Activated T-helper 1 cell treated with Interleukin-2 at 50 U/mL for 16 hours (primary cell): ENCODE results near the gene GHRHR.

Experiments used
- DNase-seq: peaks from one replicate; pipeline ENCODE4 v3.0.0-alpha.2; 2020; ENCODE audit warnings: low read depth

The GHRHR gene

DNA sequence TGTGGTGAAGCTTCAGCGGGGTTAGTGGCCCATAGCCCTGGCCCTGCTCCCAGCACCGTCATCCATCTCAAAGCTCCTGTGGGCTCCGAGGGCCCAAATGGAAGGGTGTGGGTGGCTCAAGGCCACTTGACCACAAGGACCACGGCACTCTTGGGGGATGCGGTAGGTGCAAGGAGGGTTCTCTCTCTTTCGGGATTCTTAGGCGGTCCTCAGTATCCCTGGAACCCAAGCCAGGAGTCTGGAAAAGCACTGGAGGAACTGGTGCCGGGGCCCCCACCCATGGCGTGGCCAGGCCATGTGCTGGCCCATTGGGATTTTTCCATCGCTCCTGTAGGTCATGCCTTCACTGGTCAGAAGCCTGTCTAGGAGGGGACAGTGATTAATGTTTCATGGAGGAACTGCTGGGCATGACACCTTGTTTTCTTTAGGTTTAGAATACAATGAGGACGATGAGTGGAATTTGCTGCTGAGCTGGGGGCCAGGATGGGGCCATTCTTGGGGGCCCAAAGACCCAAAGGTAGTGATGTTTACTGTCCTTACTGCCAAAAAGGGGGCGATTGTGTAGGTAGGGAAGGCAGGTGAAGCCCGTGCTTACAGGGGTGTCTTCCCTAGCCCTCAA lies 35.4 kb upstream of the GHRHR start:
- DNase-seq, result no peak

DNA sequence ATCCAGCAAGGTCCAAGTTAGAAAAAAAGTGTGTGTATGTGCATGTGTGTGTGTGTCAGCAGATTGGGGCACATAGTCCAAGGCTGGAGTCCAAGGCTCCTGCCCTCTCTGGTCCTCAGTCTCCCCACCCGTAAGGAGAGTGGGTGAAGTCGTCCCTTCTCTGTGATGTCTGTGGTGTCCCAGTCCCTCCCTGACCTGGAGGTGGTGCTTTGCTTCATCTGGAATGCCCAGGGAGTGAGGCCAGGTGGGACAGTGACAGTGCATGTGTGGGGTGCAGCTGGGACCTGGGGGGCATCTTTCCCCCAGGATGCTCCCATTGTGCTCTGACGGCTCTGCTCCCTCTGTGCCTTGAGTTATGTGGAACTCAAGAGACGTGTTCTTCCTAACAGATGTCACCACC lies 34.1 kb upstream of the GHRHR start:
- no peak for DNase-seq

DNA sequence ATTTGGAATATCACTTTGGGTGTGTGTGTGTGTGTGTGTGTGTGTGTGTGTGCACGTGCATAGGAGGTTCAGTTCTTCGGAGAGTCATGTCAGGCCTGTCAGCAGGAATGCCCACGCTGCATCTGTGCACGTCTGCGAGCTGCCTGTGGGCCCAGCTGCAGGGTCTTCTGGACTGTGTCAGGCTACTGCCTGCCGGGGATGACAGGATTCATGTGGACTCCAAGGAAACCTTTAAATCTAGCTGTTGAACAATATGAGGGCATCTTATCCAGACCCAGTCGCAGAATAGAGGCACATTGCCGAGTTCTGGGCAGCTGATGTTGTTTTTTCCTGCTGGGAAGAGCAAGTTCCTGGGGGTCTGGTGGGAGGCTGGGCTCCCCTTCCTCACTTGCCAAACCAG lies 33.1 kb upstream of the GHRHR start:
- no peak for DNase-seq

DNA sequence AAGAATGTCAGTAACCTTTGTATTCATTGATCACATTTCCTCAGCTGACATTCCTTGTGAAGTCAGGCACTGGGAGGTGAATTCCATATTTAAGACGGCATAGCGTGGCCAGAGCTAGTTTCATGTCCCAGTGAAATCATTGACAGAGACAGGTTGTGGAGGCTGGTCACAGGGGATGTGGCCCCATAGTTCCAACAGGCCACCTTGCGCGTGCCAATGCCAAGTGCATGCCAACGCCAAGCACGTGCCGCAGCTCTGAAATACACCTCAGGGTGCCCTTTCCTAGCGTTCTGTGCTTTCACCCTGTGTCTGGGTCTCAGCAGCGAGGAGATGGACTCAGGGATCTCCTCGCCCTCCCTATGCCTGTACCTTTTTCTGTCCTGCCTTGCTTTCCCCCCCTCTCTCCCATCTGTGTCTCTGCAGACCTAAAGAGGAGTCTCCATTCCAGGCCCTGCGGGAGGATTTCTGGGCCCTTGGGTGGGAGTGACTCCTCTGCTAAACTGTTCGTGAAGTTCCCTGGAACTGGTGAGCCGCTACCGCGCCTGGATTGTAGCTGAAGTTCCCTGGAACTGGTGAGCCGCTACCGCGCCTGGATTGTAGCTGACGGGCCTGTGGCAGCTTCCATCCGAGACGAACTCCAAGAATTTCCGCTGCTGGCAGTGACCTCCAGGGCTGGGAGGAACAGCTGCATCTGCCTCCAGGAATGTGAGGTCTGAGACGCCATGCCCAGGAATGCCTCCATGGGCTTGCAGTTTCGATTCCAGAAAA lies 32.4 kb upstream of the GHRHR start:
- DNase-seq, result no peak

DNA sequence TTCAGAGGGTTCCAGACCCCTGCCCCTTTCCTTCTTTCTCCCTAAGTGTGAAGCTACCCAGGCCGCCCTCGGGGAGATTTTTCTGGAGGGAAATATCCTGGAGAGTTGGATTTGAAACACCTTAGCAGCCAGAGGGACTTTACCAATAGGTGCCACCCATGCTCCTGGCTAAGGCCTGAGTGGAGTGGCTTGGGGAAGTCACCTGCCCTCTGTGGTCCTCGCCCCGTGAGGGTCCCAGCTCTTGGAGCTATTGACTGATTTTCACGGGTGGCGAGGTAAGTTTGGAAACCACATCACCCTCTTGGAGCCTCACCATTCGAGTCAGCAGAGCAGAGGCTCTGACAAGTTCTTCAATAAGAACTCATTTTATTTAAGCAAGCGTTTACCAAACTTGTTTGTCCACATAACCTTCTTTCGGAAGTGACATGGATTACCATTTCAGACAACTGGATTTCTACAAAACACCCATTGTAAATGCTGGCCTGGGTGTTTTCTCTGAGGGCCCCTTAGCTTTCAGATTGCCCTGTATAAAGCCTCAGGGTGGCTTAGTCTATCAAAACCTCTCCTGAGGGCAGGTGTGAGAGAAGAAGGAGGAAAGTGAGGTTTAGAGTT lies 31.7 kb upstream of the GHRHR start:
- DNase-seq, result no peak

DNA sequence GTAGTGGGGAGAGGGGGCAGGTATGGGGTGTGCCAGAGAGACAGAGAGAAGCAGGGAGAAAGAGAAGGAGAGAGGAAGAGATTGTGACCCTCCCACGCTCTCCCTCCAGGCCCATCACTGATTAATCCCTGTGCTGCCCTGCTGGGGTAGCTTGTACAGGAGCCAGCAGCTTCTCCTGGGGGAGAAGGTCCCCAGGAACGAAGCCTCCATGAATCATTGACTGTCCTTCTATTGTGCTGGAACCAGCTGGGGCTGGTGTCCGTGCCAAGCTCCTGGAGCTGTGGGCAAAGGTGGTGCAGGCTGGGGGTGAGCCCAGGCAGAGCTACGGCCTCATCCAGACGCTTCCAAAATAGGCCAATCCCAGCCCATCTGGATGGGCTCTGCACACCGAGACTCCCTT lies 31.2 kb upstream of the GHRHR start:
- DNase-seq, result no peak

DNA sequence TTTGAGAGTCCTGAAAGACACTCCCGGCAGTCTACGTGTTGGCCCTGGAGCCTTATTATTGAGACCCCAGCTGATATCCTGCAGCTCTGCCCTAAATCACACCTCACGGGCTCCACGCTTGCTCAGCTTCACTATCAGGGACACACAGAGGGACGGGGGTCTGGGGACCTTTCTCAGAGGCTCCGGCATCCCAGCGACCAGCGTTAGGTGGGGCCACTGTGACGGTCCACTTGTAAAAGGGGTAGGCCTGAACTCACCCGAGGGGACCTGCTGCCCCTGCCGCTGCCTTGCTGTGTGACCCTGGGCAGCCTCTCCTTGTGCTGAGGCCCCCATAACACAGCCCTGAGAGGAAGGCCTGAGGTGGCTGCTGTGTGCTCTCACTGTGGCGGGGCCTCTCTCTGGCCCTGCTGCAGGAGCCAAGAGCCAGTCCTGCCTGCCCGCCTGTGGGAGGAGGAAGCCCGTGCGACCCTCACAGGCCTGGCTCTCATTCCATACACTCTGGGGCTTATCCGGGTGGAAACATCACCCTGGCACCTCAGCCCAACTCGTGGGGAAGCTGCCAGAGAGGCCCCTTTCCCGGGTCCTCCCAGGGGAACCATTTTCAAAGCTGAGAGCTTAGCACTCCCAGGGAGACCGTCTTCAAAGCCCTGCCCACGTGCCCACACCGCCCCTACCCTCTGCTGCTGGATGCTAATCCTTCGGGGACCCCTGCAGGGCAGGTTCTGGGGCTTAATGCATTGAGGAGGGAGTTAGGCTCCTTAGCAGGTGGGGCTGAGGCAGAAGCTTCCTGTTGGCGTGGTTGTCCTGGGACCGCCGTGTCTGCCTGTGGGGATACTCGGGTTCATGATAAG lies 30.4 kb upstream of the GHRHR start:
- no peak for DNase-seq

DNA sequence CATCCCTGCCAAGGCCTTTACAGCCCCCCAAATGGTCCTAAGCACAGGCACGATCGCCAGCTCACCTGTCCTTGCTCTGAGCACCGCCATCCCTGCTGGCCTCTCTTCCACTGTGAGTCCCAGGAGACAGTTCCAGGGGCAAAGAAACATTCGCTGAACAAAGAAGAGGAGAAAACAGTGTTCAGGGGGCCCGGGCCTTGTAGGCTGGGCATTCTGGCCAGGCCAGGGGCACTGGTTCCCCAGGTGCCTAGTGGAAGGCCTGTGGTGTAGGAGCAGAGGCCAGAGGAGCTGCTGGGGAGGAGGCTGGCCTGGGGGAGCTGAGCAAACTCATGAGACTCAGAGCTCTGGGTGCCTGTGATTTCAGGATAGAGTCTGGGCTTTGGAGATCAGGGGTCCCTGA lies 29.5 kb upstream of the GHRHR start:
- DNase-seq, result no peak

DNA sequence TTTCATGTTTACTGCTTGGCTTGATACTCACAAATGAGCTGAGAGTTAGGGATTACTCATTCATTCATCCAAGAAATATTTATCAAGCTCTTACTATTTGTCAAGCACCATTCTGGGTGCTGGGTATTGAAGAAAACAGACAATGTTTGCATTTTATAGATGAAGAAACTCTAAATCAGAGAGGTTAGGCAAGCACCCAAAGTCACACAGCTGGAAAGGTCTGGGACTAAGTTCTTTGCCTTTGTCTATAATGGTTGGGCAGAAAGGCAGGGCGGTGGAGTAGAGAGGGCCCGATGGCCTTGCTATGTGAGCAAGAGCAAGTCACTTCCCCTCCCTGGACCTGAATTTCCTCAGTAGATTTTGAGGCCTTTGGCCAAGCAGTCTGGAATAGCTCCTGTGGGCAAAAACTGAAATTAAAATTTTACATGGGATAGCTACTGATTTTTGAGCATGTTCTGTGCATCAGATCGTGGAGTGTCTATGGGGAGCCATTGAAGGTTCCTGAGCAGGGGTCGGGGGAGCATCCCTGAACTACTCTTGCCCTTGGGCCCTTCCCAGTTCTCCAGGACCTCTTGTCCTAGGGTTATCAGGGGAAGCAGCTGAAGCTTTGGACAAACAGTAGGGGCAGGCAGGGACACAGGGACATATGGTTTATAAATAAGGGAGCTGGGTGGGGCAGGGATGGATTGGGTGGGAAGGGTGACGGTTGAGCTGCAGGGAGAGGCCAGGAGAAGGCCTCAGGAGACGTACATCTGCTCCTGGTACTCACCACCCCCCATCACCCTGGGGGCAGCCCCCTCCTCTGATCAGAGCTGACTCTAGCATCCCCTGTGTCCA lies 28.8 kb upstream of the GHRHR start:
- no peak for DNase-seq

DNA sequence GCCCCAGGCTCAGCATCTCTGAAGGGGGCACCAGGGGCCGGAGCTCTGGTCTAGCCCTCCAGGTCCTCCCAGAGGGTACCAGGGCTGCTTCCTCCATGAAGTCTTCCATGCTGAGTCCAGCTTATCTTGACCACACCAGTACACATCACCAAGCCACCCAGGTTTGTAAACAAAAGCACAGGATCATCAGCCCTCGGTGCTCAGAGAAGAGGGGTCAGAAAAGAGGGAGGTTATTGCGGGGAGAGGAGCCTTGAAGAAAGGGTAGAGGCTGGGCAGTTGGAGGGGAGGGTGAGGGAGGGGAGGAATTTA lies 28.2 kb upstream of the GHRHR start:
- no peak for DNase-seq

DNA sequence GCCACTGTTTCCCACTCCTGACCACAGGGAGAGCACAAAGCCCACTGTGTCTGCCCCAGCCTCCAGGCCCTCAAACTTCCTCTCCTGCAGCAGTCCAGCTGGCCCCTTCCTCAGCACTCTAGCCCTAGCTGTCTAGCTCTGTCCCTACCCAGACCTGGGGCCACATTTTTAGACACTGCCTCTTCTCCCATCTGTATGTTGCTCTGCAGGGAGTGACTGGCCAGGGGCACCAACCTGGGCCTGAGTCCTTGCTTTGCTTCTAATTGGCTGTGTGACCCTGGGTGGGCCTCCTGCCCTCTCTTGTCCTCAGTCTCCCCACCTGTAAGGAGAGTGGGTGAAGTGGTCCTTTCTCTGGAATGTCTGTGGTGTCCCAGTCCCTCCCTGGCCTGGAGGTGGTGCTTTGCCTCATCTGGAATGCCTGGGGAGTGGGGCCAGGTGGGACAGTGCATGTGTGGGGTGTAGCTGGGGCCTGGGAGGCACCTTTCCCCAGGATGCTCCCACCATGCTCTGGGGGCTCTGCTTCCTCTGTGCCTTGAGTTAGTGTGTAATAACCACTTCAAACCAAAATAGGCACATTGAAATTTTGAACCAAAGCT lies 27.0 kb upstream of the GHRHR start:
- DNase-seq, result no peak

DNA sequence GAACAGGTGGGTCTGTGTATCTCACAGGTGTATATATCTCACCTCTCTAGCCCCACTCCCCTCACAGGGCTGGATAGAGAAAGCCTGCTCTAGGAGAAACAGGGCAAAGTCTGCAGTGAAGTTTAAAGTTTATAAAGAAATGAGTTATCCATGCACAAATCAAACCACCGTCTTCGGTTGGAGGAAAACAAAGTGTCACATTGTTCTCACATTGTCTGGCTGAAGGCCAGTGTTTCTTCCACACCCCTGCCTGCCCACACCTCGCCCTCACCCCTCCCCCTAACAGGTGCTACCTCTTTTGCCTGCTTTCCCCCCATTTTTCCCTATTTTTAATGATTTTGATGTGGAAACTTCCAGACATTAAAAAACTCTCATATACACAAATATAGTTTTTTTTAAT lies 26.3 kb upstream of the GHRHR start:
- no peak for DNase-seq

DNA sequence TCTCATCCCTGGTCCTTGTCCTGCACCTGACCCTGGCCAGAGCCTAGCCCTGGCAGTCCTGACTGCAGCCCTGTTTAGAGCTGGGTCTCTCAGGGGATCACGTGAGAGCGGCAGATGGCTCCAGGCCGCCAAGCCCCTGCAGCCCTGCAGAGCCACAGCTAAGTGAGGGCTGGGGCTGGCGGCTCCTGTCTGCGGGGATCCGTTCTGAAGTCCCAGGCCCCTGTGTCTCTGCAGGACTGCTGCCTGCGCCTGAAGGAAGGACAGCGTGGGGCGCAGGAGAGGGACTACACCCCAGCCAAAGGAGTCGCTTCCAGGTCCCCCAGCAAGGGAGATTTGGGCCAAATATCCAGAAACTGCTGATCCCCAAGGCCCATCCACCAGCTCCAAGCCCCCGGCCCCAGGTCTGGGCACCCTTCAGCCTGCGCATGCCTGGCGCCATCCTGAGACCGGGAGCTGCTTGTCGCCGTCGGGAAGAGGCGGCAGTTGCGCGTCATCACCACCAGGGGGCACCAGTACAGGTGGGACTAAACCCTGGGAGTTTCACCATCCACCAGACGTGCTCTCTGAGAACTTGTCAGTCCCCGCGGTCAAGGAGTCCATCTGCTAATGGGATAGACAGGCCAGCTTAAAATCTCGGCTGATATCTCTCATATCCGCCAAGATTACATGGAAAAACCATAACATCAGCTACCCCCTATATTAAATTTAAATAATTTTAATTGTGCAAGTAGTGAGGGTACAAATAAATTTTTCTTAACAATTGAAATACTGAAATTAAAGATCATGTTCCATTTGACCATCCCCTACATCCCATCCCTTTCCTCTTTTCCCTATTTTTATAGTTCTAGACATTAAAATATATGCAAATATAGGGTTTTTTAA lies 25.1 kb upstream of the GHRHR start:
- DNase-seq, result peak; percentile 22

DNA sequence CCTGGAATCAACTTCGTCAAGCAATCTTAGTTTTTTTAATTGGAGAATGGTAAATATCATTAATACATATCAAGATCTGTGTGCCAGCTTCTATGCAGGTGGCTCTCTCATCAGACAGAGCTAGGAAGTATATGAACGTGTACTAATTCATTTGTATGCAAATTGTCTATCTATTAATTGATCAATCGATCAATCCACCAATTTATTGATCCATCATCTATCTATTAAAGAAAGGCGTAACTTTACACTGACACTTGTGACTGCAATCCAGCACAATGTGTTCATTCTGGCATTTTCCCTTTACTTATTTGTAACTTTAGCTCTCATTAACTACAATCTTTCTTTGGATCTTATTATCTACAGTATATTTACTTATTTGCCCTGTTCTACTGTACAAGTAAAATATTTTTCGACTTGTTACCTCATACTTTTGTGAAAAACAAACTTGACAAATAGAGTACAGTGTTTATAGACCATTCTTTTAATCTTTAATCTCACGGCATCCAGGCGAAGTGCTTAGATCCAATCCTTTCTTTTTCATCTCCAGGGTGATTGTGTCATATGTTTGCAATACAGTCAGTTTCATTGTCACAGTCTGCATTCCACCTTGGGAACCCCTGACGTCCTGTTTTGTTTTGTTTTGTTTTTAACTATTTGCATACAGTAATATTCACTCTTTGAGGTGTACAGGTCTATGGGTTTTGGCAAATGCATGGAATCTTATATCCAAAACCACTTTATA lies 22.0 kb upstream of the GHRHR start:
- no peak for DNase-seq

DNA sequence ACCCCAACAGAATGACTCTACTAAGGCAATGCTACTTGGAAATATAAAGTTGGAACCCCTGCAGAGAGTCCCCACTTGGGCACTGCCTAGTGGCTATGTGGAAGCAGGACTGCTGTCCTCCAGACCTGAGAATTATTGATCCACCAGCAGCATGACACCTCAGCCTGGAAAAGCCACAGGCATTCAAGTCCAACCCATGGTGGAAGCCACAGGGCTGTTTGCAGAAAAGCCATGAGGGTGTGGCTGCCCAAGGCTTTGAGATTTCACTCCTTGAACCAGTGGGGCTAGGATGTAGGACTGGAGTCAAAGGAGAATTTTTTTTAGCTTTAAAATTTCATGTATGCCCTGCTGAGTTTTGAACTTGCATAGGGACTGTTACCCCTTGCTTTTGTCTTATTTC lies 13.6 kb upstream of the GHRHR start:
- no peak for DNase-seq

DNA sequence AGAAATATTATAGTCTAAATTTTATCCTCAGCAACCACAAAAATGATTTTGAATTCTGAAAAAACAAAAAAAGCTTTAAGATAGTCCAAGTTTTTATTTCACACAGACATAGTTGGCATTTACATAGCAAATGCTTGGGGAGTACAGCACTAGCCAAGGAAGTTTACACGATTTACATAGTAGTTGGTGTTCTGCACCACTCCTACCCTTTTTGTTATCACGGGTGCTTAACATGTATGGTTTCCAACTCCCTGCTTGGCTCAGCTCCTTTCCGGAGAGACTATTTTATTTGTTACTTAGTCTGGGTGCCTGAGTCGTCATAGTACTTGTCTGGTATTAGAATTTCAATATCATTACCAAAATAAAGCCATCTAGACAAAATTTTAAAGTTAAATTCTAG lies 8.8 kb upstream of the GHRHR start:
- DNase-seq, result no peak

DNA sequence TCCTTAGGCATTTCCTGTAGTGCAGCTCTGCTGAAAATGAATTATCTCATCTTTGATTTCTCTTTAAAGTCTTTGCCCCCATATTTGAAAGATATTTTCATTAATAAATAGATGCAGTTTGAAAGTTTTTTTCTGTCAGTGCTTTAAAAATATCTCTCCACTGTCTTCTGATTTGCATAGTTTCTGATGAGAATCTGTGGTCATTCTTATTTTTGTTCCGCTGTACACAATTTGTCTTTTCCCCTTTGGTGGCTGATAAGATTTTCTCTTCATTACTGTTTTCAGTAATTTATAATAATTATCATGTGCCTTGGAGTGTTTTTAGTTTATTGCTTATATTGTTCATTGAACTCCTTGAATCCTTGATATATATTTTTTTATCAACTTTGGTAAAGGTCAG lies 7.0 kb upstream of the GHRHR start:
- DNase-seq, result no peak

DNA sequence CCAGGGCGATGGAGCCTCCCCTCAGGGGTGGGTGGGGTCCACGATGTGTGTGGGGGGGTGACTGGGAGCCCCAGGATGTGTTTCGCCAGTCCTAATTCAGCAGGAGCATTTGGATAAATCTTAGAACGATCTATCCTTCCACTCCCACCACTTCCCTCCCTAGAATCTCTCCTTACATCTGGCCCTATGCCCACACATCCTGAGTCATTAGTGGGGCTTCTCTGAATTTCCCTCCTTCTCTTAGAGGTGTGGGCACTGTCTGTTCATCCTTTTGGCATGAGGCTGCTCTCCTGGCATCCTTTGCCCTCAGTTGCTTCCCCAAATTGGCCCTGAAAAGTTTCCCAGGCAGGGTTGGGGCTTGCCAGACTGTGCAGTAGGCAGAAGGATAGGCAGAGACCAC lies 1.6 kb downstream of the GHRHR start:
- no peak for DNase-seq

DNA sequence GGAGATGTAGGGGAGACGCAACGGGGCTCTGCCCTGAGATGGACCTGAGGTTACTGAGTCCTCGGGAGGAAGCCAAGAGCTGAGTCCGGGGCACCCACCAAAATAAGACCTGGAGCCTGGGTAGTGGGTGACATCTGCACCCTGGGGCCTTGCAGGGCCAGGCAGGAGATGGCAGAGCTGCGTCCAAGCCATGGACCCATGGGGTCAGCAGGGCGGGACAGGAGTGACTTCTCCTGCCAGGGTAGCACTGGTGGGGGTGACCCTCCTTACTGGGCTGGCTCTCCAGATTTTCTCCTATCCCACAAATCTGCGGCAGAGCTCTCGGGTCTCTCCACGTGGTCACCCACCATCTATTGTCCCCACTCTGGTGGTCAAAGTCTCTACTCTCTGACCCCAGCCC lies 2.1 kb downstream of the GHRHR start:
- no peak for DNase-seq

DNA sequence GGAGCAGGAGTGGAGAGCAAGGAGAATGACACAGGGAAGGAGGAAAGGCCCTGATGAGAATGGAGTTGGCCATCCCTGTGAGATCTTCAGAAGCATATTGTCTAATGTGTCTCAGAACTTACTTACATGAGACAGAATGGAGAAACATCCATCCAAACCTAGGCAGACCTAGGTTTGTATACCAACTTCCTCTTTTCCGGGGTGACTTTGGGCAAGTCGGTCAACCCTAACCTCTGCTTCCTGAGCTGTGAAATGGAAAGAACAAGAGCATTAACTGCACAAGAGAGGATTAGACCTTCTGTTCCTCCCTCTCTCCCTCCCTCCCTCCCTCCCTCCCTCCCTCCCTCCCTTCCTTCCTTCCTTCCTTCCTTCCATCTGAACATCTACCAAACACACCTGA lies 4.5 kb downstream of the GHRHR start:
- no peak for DNase-seq
